ENCODE data around the gene C5orf52. TPM values are rescaled to one million over a fixed set of nuclear protein-coding genes. Genes with fewer than 3 reads are reported as not detected.

C5orf52 gene
- not detected for total RNA-seq

DNA sequence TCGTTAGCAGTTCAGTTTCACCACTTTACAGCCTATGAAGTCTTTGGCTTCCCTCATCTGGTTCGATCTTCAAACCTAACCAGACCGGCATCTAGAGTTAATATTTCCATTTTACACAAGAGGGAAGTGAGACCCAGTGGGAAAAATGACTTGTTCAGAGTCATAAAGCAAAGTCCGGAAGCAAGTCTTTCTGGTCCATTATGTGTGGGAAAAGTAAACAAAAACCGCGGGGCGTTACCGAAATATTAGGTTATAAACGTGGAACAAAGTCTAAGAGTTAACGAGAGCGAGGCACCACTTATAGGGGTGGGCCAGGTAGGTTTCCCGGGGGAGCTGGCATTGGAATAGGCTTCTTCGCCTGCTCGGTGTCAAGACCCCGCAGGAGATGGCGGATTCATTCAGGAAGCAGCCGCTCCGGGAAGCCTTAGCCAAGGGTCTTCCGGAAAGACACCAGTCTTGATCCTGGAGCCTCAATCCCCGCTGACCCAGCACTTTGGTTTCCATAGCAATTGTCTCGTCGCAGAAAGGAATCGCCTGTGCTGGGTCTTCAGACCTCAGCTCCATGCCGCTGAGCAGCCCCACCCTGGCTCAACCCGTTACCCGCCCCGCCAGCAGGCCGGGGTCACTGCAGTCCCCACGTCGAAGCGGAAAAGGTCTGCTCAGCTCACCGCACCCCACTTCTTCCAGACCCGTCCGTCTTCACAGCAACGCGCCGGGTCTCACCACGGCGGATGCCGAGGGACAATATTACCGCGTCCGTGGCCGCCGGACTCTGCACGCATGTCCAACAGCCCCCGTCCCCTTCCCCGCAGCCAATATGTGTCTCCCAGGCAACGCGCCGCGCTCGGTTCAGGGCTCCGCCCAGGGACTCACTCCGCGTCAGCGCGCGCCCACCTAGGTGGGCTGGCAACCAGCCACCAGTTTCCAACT is at the start of gene C5orf52:
C5orf52 (plus strand) TSS at position 872 of the 930 bp plus-strand sequence. CDS start 82 bp downstream, outside the sequence.
- Mint-ChIP-seq H3K27me3 (peaks cover 16% of the 10 kb centered on the region), H3K4me3 (peak within 1 kb of the TSS; percentile 81), H3K36me3 (ENCODE audit: low read depth) (no peaks in the 10 kb centered on the region), H3K4me1 (peaks cover 23% of the 10 kb centered on the region), H3K27ac (peak within 1 kb of the TSS; percentile 83), H3K9me3 (ENCODE audit: low read depth) (no peaks in the 10 kb centered on the region)
- POLR2A ChIA-PET = interaction anchor here (0.6 kb wide), 1 partner anchor 58 kb away, joined by 3 read pairs; no protein-coding TSS in a partner anchor
- DNase-seq (peak; percentile 47), ATAC-seq (peak; percentile 43)
- CTCF ChIA-PET = interaction anchor here (0.8 to 3.9 kb wide), 9 partner anchors 9 to 92 kb away, joined by 3 to 30 read pairs (median 3); partner anchors contain the start of genes LSM11 and SOX30
- intact Hi-C loops (cut with DNase I, micrococcal nuclease) = loop anchor here in 1 of 2 experiments (5.0 kb wide), 1 partner anchor 69 kb away; no protein-coding TSS in a partner anchor

DNA sequence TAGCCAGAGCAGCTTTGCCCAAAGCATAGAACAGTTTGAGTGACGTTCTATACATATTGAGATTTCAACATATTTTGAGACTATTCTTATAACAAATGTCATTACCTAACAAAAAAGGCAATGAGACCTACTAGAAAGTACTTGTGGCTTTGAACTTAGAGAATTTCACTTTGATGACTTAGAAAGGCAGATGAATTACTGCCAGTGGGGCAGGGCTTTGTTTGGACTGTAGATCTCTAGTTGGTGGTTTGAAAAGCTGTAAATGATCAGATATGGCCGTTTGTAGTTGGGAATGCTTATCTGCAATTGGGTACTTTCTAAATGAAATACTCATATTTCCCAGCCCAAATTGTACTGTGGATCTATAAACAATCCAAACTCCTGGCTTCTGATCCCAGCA is 47.2 kb upstream of the C5orf52 start:
- intact Hi-C loops (cut with DNase I, micrococcal nuclease) = no loop called here
- H3K9me3 Mint-ChIP-seq (ENCODE audit: low read depth) = peaks cover 4% of the 10 kb centered on the region
- ATAC-seq = no peak
- no peak overlapping the region for H3K4me3 Mint-ChIP-seq
- no peak for DNase-seq
- H3K4me1 Mint-ChIP-seq = no peaks in the 10 kb centered on the region
- H3K36me3 Mint-ChIP-seq (ENCODE audit: low read depth) = no peaks in the 10 kb centered on the region
- POLR2A ChIA-PET = no interaction called here
- no peak overlapping the region for H3K27ac Mint-ChIP-seq
- CTCF ChIA-PET = no interaction called here
- no peaks in the 10 kb centered on the region for H3K27me3 Mint-ChIP-seq

DNA sequence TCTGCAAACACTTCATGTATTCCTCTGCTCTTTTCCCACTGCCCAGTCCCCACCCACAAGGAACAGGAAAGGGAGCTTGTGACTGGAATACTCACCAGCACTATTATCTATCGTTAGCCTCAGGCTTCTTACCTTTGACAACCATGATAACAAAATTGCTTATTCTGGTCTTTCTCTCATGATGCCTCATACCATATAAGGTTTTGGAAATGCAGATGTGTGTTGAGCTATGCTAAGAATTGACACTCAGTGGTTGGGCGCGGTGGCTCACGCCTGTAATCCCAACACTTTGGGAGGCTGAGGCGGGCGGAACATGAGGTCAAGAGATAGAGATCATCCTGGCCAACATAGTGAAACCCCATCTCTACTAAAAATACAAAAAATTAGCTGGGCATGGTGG is 44.5 kb upstream of the C5orf52 start:
- peaks cover 3% of the 10 kb centered on the region for H3K36me3 Mint-ChIP-seq (ENCODE audit: low read depth)
- H3K9me3 Mint-ChIP-seq (ENCODE audit: low read depth) = peaks cover 8% of the 10 kb centered on the region
- no peak overlapping the region for H3K4me3 Mint-ChIP-seq
- POLR2A ChIA-PET = no interaction called here
- no peaks in the 10 kb centered on the region for H3K4me1 Mint-ChIP-seq
- intact Hi-C loops (cut with DNase I, micrococcal nuclease) = no loop called here
- no peak for DNase-seq
- no peak overlapping the region for H3K27ac Mint-ChIP-seq
- H3K27me3 Mint-ChIP-seq = no peaks in the 10 kb centered on the region
- CTCF ChIA-PET = interaction anchor here (0.7 kb wide), 1 partner anchor 139 kb away, joined by 3 read pairs; no protein-coding TSS in a partner anchor
- ATAC-seq = no peak

DNA sequence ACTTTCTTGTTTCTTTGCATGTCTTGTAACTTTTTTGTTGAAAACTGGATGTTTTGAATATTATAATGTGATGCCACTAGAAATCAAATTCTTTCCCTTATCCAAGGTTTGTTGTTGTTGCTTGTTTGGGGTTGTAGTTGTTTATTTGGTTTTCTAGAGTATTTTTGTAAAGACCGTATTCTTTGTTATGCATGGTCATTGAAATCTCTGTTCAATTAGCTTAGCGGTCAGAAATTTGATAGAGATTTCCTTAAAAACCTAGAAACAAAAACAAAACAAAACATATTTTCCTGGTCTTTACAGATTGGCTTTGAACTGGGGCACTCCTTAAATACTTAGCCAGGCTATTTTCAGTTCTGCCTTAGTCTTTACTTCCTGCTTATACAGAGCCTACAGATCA is 41.0 kb upstream of the C5orf52 start:
- CTCF ChIA-PET = interaction anchor here (1.0 to 1.3 kb wide), 3 partner anchors 17 to 143 kb away, joined by 3 to 4 read pairs (median 3); partner anchors contain the start of gene LSM11
- H3K36me3 Mint-ChIP-seq (ENCODE audit: low read depth) = peaks cover 3% of the 10 kb centered on the region
- no peak overlapping the region for H3K4me3 Mint-ChIP-seq
- ATAC-seq (no peak), DNase-seq (no peak)
- peaks cover 8% of the 10 kb centered on the region for H3K9me3 Mint-ChIP-seq (ENCODE audit: low read depth)
- intact Hi-C loops (cut with DNase I, micrococcal nuclease) = no loop called here
- H3K27me3 Mint-ChIP-seq = no peaks in the 10 kb centered on the region
- H3K27ac Mint-ChIP-seq = no peak overlapping the region
- POLR2A ChIA-PET = no interaction called here
- H3K4me1 Mint-ChIP-seq = no peaks in the 10 kb centered on the region

DNA sequence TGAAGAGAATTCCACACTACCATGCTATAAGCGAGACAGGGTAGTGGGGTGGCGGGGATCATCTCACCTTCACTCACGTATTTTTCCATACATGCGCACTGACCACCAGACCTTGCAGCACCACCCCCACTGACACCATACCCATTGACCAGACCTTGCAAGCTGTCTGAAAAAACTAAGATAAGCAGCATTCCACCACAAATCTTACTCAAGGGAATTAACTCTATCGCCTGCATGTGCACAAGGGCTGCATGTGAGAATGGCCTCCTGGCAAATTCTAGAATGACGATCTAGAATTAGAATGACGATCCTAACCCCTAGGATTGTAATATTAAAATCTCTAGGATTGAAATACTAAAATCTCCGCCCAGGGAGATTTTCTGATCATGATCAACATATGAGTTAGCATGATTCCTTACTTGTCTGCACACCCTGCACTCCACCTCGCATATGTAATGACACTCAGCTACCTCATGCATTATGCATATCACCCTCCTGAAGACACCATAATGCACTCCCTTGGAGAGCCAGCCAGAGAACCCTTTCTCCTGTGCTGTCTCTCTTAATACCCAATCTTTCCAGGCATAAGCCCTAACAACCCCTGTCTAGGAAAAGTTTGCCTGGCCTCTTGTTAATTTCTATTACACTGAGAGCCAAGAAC is 30.8 kb upstream of the C5orf52 start:
- intact Hi-C loops (cut with DNase I, micrococcal nuclease) = no loop called here
- ChIA-PET CTCF (no interaction called here), POLR2A (no interaction called here)
- H3K27me3 Mint-ChIP-seq = no peaks in the 10 kb centered on the region
- H3K27ac Mint-ChIP-seq = no peak overlapping the region
- H3K9me3 Mint-ChIP-seq (ENCODE audit: low read depth) = no peaks in the 10 kb centered on the region
- DNase-seq (no peak), ATAC-seq (no peak)
- no peaks in the 10 kb centered on the region for H3K4me1 Mint-ChIP-seq
- H3K36me3 Mint-ChIP-seq (ENCODE audit: low read depth) = no peaks in the 10 kb centered on the region
- H3K4me3 Mint-ChIP-seq = no peak overlapping the region

DNA sequence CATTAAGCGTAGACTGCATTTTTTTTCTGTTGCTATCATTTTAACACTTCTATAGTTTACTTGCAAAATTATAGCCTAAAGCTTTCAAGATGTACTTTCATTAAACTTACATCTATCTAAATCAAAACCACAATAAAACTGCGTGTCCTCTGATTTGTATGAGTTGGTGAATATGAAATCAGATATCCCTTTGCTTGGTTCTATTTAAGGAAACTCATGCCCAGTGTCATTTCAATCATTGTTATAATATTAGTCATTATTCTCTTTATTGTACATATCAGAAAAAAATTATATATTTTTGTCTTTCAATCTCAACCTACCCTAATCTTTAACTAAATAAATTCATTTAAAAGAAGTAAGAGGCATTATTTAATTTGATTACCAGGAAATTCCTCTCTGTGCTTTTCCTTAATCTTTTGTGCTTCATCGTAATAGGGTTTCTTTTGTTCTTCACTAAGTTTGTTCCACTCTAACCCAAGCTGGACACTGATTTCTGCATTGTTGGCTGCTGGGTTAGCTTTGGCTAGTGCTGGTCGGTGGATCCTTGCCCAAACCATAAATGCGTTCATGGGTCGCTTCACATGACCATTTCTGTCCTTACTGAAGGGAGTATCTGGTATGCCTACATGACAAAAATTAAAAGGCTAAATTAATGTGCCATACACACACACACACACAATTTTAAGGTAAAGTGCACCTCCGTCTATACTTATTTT is 22.9 kb upstream of the C5orf52 start:
- H3K27ac Mint-ChIP-seq = no peak overlapping the region
- ATAC-seq (no peak), DNase-seq (no peak)
- no peak overlapping the region for H3K4me3 Mint-ChIP-seq
- peaks cover 15% of the 10 kb centered on the region for H3K4me1 Mint-ChIP-seq
- no peaks in the 10 kb centered on the region for H3K27me3 Mint-ChIP-seq
- peaks cover 11% of the 10 kb centered on the region for H3K9me3 Mint-ChIP-seq (ENCODE audit: low read depth)
- POLR2A ChIA-PET = no interaction called here
- peaks cover 11% of the 10 kb centered on the region for H3K36me3 Mint-ChIP-seq (ENCODE audit: low read depth)
- CTCF ChIA-PET = interaction anchor here (0.6 to 1.5 kb wide), 3 partner anchors 27 to 147 kb away, joined by 3 read pairs; no protein-coding TSS in a partner anchor
- intact Hi-C loops (cut with DNase I, micrococcal nuclease) = loop anchor here in 1 of 2 experiments (5.0 kb wide), 1 partner anchor 36 kb away; no protein-coding TSS in a partner anchor

DNA sequence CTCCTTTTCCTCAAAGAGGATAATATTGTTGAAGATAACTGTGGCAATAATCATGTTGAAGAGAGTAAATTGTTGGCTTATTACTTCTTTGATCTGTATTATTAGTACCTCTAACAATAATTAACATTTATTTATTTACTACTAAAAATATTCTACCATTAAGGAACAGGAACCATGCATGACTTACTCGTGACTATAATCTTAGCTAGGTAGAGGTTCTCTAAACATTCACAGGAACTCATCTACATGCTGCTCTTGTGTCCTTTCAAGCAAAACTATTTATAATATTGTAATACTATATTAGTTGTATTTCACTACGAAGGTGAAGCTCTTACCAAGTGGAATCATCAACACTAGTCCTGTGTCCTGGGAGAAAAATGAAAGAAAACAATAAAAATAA is 22.2 kb upstream of the C5orf52 start:
- no peak overlapping the region for H3K4me3 Mint-ChIP-seq
- peaks cover 14% of the 10 kb centered on the region for H3K9me3 Mint-ChIP-seq (ENCODE audit: low read depth)
- no peak overlapping the region for H3K27ac Mint-ChIP-seq
- DNase-seq = no peak
- peaks cover 15% of the 10 kb centered on the region for H3K4me1 Mint-ChIP-seq
- no peak for ATAC-seq
- ChIA-PET CTCF (interaction anchor here (0.8 to 1.5 kb wide), 3 partner anchors 20 to 94 kb away, joined by 3 read pairs; no protein-coding TSS in a partner anchor), POLR2A (no interaction called here)
- no peaks in the 10 kb centered on the region for H3K27me3 Mint-ChIP-seq
- H3K36me3 Mint-ChIP-seq (ENCODE audit: low read depth) = peaks cover 11% of the 10 kb centered on the region
- intact Hi-C loops (cut with DNase I, micrococcal nuclease) = loop anchor here in 1 of 2 experiments (5.0 kb wide), 1 partner anchor 37 kb away; no protein-coding TSS in a partner anchor

DNA sequence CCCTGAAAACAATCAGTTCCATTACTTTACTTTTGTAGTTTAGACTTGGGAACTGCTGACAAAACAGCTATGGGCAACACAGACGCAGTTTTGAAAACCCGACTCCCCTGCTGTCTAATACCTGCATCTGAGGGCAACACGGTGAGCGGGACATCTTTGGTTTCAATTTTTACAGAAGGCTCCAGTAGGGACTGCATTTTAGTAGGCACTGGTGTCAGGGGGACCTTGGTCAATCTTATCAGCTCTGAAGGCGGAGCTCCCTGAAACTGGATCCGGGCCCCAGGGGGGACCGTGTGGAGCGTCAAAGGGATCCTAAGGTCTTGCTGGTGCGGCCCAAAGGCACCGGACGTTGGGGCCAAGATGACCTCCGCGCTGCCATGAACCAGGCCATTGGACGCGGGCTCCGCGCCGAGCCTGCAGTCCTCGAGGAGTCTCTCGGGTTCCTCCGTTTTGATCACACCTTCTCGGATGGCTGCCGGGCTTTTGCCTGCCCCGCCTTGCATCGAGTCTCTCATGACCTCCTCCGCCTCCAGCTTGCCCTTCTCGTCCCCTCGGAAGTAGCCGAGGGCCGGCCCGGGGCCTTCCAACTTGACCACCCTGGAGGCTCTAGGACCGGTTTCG is 20.2 kb upstream of the C5orf52 start:
- CTCF ChIA-PET = interaction anchor here (0.6 to 2.1 kb wide), 12 partner anchors 10 to 364 kb away, joined by 3 to 13 read pairs (median 3); partner anchors contain the start of gene LSM11
- DNase-seq (no peak), ATAC-seq (no peak)
- intact Hi-C loops (cut with DNase I, micrococcal nuclease) = loop anchor here (1.0 to 5.0 kb wide), 3 partner anchors 79 to 92 kb away; partner anchors contain the start of gene LSM11 (in 2 of the 2)
- Mint-ChIP-seq H3K27me3 (no peaks in the 10 kb centered on the region), H3K4me1 (peaks cover 15% of the 10 kb centered on the region), H3K9me3 (ENCODE audit: low read depth) (peaks cover 20% of the 10 kb centered on the region), H3K36me3 (ENCODE audit: low read depth) (peaks cover 11% of the 10 kb centered on the region), H3K27ac (peak overlapping the region; percentile 83), H3K4me3 (peak overlapping the region; percentile 69)
- POLR2A ChIA-PET = interaction anchor here (0.5 kb wide), 1 partner anchor 125 kb away, joined by 3 read pairs; no protein-coding TSS in a partner anchor

DNA sequence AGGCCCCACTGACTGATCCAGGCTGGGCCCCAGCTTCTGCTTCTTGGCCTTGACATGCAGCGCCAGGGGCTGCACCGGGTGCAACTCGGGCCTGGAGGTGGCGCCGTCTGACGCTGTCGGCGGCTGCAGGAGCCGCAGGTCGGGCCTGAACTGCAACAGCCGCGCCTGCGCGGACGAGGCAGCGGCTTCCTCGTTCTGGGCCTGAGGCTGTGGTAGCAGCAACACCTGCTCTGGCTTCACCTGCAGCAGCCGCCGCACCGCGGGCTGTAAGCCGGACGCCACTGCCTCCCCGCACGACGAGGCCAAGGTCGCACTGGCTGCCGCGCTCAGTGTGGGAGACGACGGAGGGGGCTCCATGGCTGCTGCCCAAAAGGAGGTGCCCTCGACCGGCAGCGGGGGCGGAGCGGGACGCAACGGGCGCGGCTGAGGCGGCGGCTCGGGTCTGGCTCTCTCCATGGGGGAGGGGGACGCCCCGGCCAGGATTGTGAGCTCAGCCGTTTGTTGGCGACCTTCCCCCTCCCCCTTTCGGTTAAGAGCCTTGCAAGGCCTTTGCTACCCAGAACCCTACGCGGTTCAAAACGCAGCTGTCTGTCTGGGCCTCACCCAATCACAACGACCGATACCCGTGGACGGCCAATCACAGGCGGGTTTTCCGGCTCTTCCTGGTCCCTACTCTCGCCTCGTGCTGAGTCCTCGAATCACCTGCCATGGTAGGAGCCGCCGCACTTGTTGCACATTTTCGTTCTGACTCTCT is 19.5 kb upstream of the C5orf52 start:
- ChIA-PET CTCF (interaction anchor here (0.7 to 2.1 kb wide), 12 partner anchors 9 to 182 kb away, joined by 3 to 13 read pairs (median 3); partner anchors contain the start of gene LSM11), POLR2A (interaction anchor here (0.5 kb wide), 1 partner anchor 124 kb away, joined by 3 read pairs; no protein-coding TSS in a partner anchor)
- H3K27ac Mint-ChIP-seq = peak overlapping the region; percentile 83
- intact Hi-C loops (cut with DNase I, micrococcal nuclease) = loop anchor here (1.0 to 5.0 kb wide), 3 partner anchors 79 to 92 kb away; partner anchors contain the start of gene LSM11 (in 2 of the 2)
- H3K27me3 Mint-ChIP-seq = no peaks in the 10 kb centered on the region
- peaks cover 14% of the 10 kb centered on the region for H3K36me3 Mint-ChIP-seq (ENCODE audit: low read depth)
- peaks cover 15% of the 10 kb centered on the region for H3K4me1 Mint-ChIP-seq
- peak overlapping the region; percentile 69 for H3K4me3 Mint-ChIP-seq
- H3K9me3 Mint-ChIP-seq (ENCODE audit: low read depth) = peaks cover 22% of the 10 kb centered on the region
- ATAC-seq = peak; percentile 99
- DNase-seq = peak; percentile 92

DNA sequence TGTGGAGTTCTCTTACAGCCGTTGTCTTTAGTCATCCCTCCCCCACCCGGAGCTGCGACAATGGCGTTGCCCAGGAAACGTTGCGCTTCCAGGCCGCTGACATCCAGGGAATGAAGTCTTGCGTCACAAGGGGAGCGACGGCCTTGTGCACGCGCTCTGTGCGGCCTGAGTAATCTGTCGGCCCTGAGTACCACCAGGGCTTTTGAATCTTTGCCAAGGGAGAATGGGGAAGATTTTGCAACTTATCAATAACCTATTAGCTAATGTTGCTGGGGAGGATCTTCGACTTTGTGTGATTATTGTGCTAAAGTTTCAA is 19.0 kb upstream of the C5orf52 start, which contains the start of gene SOX30:
SOX30 (minus strand) TSS at position 62 of the 316 bp plus-strand sequence. CDS start 360 bp downstream, outside the sequence.
- ChIA-PET CTCF (interaction anchor here (1.1 to 2.1 kb wide), 5 partner anchors 9 to 145 kb away, joined by 3 to 13 read pairs (median 4); partner anchors contain the start of gene LSM11), POLR2A (no interaction called here)
- intact Hi-C loops (cut with DNase I, micrococcal nuclease) = loop anchor here (5.0 kb wide), 2 partner anchors 80 to 90 kb away; partner anchors contain the start of gene LSM11 (in 1 of the 2)
- Mint-ChIP-seq H3K4me1 (peaks cover 15% of the 10 kb centered on the region), H3K9me3 (ENCODE audit: low read depth) (peaks cover 22% of the 10 kb centered on the region), H3K36me3 (ENCODE audit: low read depth) (peaks cover 14% of the 10 kb centered on the region), H3K27ac (peak within 1 kb of the TSS; percentile 83), H3K27me3 (no peaks in the 10 kb centered on the region), H3K4me3 (peak within 1 kb of the TSS; percentile 69)
- no peak for DNase-seq
- no peak for ATAC-seq
